ENCODE measurements around the gene CEP57L1. TPM values are rescaled to one million over a fixed set of nuclear protein-coding genes. Genes with fewer than 3 reads are reported as not detected.

CEP57L1 gene
- total RNA-seq, 1 donor from 2014 or later, result 14.0 TPM

DNA sequence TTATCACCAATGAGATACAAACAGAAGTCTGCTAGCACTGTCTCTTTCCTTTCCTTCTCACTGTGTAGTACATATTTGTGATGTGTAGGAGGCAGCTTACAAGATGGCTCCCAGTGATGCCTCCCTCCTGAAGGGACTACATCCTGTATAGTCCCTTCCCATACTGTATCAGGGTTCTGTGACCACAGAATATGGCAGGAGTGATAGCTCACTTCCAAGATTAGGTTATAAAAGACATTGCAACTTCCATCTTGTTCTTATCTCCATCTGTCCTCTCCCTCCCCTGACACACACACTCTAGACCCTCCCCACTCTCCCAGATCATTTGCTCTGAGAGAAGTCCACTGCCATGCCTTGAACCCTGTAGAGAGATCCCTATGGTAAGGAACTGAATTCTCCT, 38.6 kb upstream of the CEP57L1 start:
- no peaks in the 10 kb centered on the region for H3K9me3 Mint-ChIP-seq (ENCODE audit: low read depth)
- peaks cover 38% of the 10 kb centered on the region for H3K4me1 Mint-ChIP-seq (ENCODE audit: low read depth)
- no peak overlapping the region for H3K4me3 Mint-ChIP-seq (ENCODE audit: unreplicated experiment)
- TF ChIP-seq, protein P1, sequence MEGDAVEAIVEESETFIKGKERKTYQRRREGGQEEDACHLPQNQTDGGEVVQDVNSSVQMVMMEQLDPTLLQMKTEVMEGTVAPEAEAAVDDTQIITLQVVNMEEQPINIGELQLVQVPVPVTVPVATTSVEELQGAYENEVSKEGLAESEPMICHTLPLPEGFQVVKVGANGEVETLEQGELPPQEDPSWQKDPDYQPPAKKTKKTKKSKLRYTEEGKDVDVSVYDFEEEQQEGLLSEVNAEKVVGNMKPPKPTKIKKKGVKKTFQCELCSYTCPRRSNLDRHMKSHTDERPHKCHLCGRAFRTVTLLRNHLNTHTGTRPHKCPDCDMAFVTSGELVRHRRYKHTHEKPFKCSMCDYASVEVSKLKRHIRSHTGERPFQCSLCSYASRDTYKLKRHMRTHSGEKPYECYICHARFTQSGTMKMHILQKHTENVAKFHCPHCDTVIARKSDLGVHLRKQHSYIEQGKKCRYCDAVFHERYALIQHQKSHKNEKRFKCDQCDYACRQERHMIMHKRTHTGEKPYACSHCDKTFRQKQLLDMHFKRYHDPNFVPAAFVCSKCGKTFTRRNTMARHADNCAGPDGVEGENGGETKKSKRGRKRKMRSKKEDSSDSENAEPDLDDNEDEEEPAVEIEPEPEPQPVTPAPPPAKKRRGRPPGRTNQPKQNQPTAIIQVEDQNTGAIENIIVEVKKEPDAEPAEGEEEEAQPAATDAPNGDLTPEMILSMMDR (IDR thresholded peaks at IDR 0.05), result no peak
- DNase-seq (ENCODE audit: low spot score), result no peak
- H3K27me3 Mint-ChIP-seq (ENCODE audit: low read depth), result no peaks in the 10 kb centered on the region
- H3K27ac Mint-ChIP-seq (ENCODE audit: unreplicated experiment), result no peak overlapping the region
- H3K36me3 Mint-ChIP-seq (ENCODE audit: low read depth), result no peaks in the 10 kb centered on the region

DNA sequence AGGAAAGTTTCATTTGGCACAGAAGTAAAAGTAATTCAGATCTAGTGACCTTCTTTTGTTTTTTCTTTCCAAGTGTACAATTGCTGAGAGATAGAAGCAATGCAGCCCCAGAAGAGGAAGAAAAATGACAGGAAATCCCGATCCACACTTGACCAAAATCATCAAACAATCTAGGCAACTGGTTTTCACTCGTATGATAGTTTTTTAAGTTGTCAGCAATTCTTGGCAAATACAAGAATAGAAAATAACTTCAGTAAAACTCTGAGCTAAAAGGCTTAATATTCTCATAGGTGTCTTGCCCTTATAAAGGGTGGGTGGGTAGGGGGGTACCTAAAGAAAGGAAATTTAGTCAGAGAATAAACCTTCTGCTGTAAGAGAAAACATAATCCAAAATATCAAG, 36.7 kb upstream of the CEP57L1 start:
- Mint-ChIP-seq H3K9me3 (ENCODE audit: low read depth) (no peaks in the 10 kb centered on the region), H3K27ac (ENCODE audit: unreplicated experiment) (no peak overlapping the region), H3K27me3 (ENCODE audit: low read depth) (no peaks in the 10 kb centered on the region), H3K36me3 (ENCODE audit: low read depth) (no peaks in the 10 kb centered on the region), H3K4me3 (ENCODE audit: unreplicated experiment) (no peak overlapping the region), H3K4me1 (ENCODE audit: low read depth) (peaks cover 21% of the 10 kb centered on the region)
- DNase-seq (ENCODE audit: low spot score), result no peak
- TF ChIP-seq, protein P1 (IDR thresholded peaks at IDR 0.05), result no peak

DNA sequence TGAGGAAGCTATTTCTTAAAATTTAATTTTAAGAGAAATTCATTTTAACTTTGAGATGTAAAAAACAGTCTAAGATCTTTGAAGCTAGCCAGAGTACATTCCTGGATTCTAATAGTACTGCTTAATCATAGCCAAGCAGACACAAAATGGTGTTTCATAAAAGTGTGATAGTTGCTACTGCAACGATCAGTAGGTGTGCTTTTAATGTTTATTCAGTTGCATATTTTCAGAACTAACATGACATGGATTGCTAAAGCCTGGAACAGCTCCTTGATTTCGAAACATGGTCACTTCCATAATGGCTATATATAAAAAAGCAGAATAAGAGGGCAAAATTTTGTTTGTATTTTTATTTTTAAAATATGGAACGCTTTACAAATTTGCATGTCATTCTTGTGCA, 36.2 kb upstream of the CEP57L1 start:
- peaks cover 21% of the 10 kb centered on the region for H3K4me1 Mint-ChIP-seq (ENCODE audit: low read depth)
- H3K4me3 Mint-ChIP-seq (ENCODE audit: unreplicated experiment), result no peak overlapping the region
- no peak overlapping the region for H3K27ac Mint-ChIP-seq (ENCODE audit: unreplicated experiment)
- H3K27me3 Mint-ChIP-seq (ENCODE audit: low read depth), result no peaks in the 10 kb centered on the region
- no peaks in the 10 kb centered on the region for H3K9me3 Mint-ChIP-seq (ENCODE audit: low read depth)
- no peaks in the 10 kb centered on the region for H3K36me3 Mint-ChIP-seq (ENCODE audit: low read depth)
- TF ChIP-seq, protein P1 (IDR thresholded peaks at IDR 0.05), result no peak
- DNase-seq (ENCODE audit: low spot score), result no peak

DNA sequence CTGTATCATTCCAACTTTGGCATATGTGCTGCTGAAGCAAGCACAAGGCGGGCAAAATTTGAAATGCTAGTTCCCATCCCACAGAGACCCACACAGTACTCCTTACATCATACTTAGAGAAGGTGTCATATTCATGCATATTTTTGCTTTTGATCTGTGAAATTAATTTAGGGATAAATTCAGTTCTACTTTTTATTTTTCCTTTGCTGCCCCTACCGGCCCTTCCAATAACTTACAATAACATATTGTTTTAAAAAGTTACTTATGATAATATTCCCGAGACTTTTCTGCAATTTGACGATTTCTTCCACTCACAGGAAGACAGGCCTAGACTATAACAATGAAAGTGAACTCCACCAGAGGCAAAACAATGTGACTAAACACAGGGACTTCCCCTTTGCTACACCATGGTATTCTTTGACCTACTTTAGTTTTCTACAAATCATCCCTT, 35.7 kb upstream of the CEP57L1 start:
- Mint-ChIP-seq H3K4me1 (ENCODE audit: low read depth) (peaks cover 21% of the 10 kb centered on the region), H3K9me3 (ENCODE audit: low read depth) (no peaks in the 10 kb centered on the region), H3K36me3 (ENCODE audit: low read depth) (no peaks in the 10 kb centered on the region), H3K27me3 (ENCODE audit: low read depth) (no peaks in the 10 kb centered on the region), H3K4me3 (ENCODE audit: unreplicated experiment) (no peak overlapping the region), H3K27ac (ENCODE audit: unreplicated experiment) (peak overlapping the region; percentile 51)
- no peak for DNase-seq (ENCODE audit: low spot score)
- TF ChIP-seq, protein P1 (IDR thresholded peaks at IDR 0.05), result peak; percentile 38

DNA sequence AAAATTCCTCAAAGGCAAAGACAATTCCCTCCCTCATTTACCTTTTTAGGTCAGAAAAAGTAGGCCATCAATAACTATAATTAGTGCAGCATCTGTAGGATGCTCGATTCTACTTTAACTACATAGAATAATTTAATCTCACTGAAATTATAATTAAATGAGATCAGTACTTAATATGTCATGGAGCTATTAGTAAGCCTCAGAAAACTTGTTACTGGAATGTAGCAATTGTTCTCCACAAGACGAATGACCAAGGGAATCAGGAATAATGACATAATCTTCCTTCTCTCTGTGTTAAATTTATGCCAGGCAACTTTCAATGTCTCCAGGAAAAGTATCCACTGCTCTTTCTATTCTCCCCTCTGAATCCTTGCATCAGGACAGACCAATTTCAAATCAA, 34.7 kb upstream of the CEP57L1 start:
- TF ChIP-seq, protein P1 (IDR thresholded peaks at IDR 0.05), result no peak

More for the DNA sequence above, 34.7 kb upstream of the CEP57L1 start:
- H3K36me3 Mint-ChIP-seq (ENCODE audit: low read depth), result no peaks in the 10 kb centered on the region
- no peak for DNase-seq (ENCODE audit: low spot score)
- H3K9me3 Mint-ChIP-seq (ENCODE audit: low read depth), result no peaks in the 10 kb centered on the region
- no peak overlapping the region for H3K4me3 Mint-ChIP-seq (ENCODE audit: unreplicated experiment)
- H3K4me1 Mint-ChIP-seq (ENCODE audit: low read depth), result peaks cover 21% of the 10 kb centered on the region
- H3K27ac Mint-ChIP-seq (ENCODE audit: unreplicated experiment), result no peak overlapping the region
- no peaks in the 10 kb centered on the region for H3K27me3 Mint-ChIP-seq (ENCODE audit: low read depth)

All from chondrocyte (in vitro differentiated cells).